SK-N-SH (cell line): Measurements from ENCODE around the gene PXMP2. TPM values are rescaled to one million over a fixed set of nuclear protein-coding genes. Genes with fewer than 3 reads are reported as not detected.

Experiments
- CTCF ChIA-PET: fragments of 300-600, 350-600 bp; formaldehyde crosslinking; extraction: SDS; loops from one replicate; lab custom pipeline; 2021; lab: Yijun Ruan, JAX
- POLR2A ChIA-PET: fragments of 350-600 bp; sonication (Branson Sonifier 250); formaldehyde crosslinking; extraction: SDS; loops from one replicate; lab custom pipeline; 2020; ENCODE audit warnings: antibody characterized with exemption, inconsistent platforms; lab: Yijun Ruan, JAX
- DNase-seq: peaks from one replicate; pipeline ENCODE4 v3.0.0; 2012
- H2AFZ ChIP-seq: fragments of 200-600 bp; sonication (generic); 2 replicates; pipeline ENCODE4 v1.8.1; 2016; ENCODE audit warnings: antibody characterized with exemption, mild to moderate bottlenecking, low read depth
- H3F3A ChIP-seq: fragments of 200-600 bp; sonication (generic); replicated peaks from 2 replicates; pipeline ENCODE3; 2016; ENCODE audit warnings: antibody characterized with exemption, mild to moderate bottlenecking; ENCODE audit not compliant: insufficient read depth
- H3K27ac ChIP-seq, 2 experiments: fragments of 200-500 bp in 1 of 2; fragments of 200-600 bp in 1 of 2; sonication (Bioruptor generic) in 1 of 2; sonication (generic), shearing (Covaris generic) in 1 of 2; 2 replicates each; pipeline versions ENCODE4 v1.5.1 to v1.6.1; 2014 to 2016; ENCODE audit warnings: low read depth in 2 of 2, inconsistent platforms in 1 of 2, low read length in 1 of 2, mild to moderate bottlenecking in 1 of 2, mixed read lengths in 1 of 2
- H3K27me3 ChIP-seq: fragments of 200-600 bp; sonication (generic), shearing (Covaris generic); 2 replicates; pipeline ENCODE4 v1.6.1; 2016; ENCODE audit warnings: mixed run types; ENCODE audit not compliant: insufficient read depth
- H3K36me3 ChIP-seq, 2 experiments: fragments of 200-500 bp in 1 of 2; fragments of 200-600 bp in 1 of 2; sonication (Bioruptor generic) in 1 of 2; sonication (generic) in 1 of 2; replicated peaks in 1 of 2; 2 replicates each; pipeline versions ENCODE3 to v1.5.1; 2014 to 2016; ENCODE audit warnings: low read length in 1 of 2, mild to moderate bottlenecking in 1 of 2; ENCODE audit not compliant: insufficient read depth in 2 of 2, control insufficient read depth in 1 of 2
- H3K4me1 ChIP-seq, 2 experiments: fragments of 200-500 bp in 1 of 2; fragments of 200-600 bp in 1 of 2; sonication (Bioruptor generic) in 1 of 2; sonication (generic), shearing (Covaris generic) in 1 of 2; 2 replicates each; pipeline versions ENCODE4 v1.5.1 to v1.6.1; 2014 to 2016; ENCODE audit warnings: low read depth in 1 of 2, low read length in 1 of 2, mixed run types in 1 of 2; ENCODE audit not compliant: insufficient read depth in 2 of 2, control insufficient read depth in 1 of 2
- H3K4me2 ChIP-seq: fragments of 200-600 bp; sonication (generic), shearing (Covaris generic); 2 replicates; pipeline ENCODE4 v1.6.1; 2017; ENCODE audit warnings: mixed run types
- H3K4me3 ChIP-seq, 2 experiments: fragments of 200-500 bp in 1 of 2; fragments of 200-600 bp in 1 of 2; sonication (Bioruptor generic) in 1 of 2; sonication (generic), shearing (Covaris generic) in 1 of 2; 2 replicates each; pipeline versions ENCODE4 v1.5.1 to v1.8.1; 2014 to 2016; ENCODE audit warnings: low read depth in 2 of 2, inconsistent platforms in 1 of 2, low read length in 1 of 2, mild to moderate bottlenecking in 1 of 2, mixed read lengths in 1 of 2, moderate library complexity in 1 of 2
- H3K79me2 ChIP-seq: fragments of 200-600 bp; sonication (generic); 2 replicates; pipeline ENCODE4 v1.8.1; 2017; ENCODE audit warnings: mild to moderate bottlenecking; ENCODE audit not compliant: insufficient read depth
- H3K9ac ChIP-seq: fragments of 200-600 bp; sonication (generic); 2 replicates; pipeline ENCODE4 v1.6.1; 2017; ENCODE audit warnings: mixed run types
- H3K9me2 ChIP-seq: fragments of 200-600 bp; sonication (generic); 2 replicates; pipeline ENCODE4 v1.6.1; 2017; ENCODE audit warnings: mixed run types
- H3K9me3 ChIP-seq: fragments of 200-600 bp; sonication (generic); 2 replicates; pipeline ENCODE4 v1.6.1; 2017; ENCODE audit warnings: mixed run types, mild to moderate bottlenecking, moderate library complexity
- H4K20me1 ChIP-seq: fragments of 200-600 bp; sonication (generic); 2 replicates; pipeline ENCODE4 v1.6.1; 2017; ENCODE audit warnings: mild to moderate bottlenecking, mixed run types; ENCODE audit not compliant: insufficient read depth
- FOXM1 ChIP-seq: IDR thresholded peaks from 2 replicates; pipeline ENCODE4 v1.4.0; 2012; ENCODE audit warnings: low read depth, mild to moderate bottlenecking
- GATA2 ChIP-seq: sonication (generic); formaldehyde crosslinking; IDR thresholded peaks from 2 replicates; pipeline ENCODE4 v1.5.0; 2020; ENCODE audit warnings: mild to moderate bottlenecking, missing genetic modification reagents
- IRF3 ChIP-seq: fragments of 150-350 bp; IDR thresholded peaks from 2 replicates; pipeline ENCODE4 v1.6.1; 2016; ENCODE audit warnings: mild to moderate bottlenecking, low read depth, low read length
- MXI1 ChIP-seq: IDR thresholded peaks from 2 replicates; pipeline ENCODE4 v1.6.1; 2012; ENCODE audit warnings: mild to moderate bottlenecking, low read depth, low read length, improper control_type of control experiment
- REST ChIP-seq: IDR thresholded peaks from 2 replicates; pipeline ENCODE4 v1.6.1; 2012; ENCODE audit warnings: mild to moderate bottlenecking, low read depth, low read length, moderate library complexity
- RFX5 ChIP-seq: IDR thresholded peaks from 2 replicates; pipeline ENCODE4 v1.6.1; 2012; ENCODE audit warnings: mild to moderate bottlenecking, improper control_type of control experiment, low read length
- TAF1 ChIP-seq: IDR thresholded peaks from 2 replicates; pipeline ENCODE4 v1.6.1; 2012; ENCODE audit warnings: low read depth, mild to moderate bottlenecking, low read length, moderate library complexity, borderline replicate concordance
- TCF12 ChIP-seq: IDR thresholded peaks from 2 replicates; pipeline ENCODE4 v1.4.0; 2012
- USF1 ChIP-seq: IDR thresholded peaks from 2 replicates; pipeline ENCODE4 v1.4.0; 2012; ENCODE audit warnings: low read depth, borderline replicate concordance
- YY1 ChIP-seq: IDR thresholded peaks from 2 replicates; pipeline ENCODE4 v1.4.0; 2012; ENCODE audit warnings: low read depth, mild to moderate bottlenecking
- ZBTB33 ChIP-seq: IDR thresholded peaks from 2 replicates; pipeline ENCODE4 v1.4.0; 2012; ENCODE audit warnings: low read depth, borderline replicate concordance
- WGBS: methylation state at CpG from one replicate; pipeline ENCODE4 v1.1.6; 2017; ENCODE audit warnings: low lambda C conversion rate; 5-methylcytosine and 5-hydroxymethylcytosine counted together
- polyA plus RNA-seq, 3 experiments: library from polyadenylated mRNA; depleted of rRNA; stranded (reverse); fragments of >200 nt; gene quantifications; 2 replicates each; pipeline ENCODE4 v1.2.3, GENCODE V29; 2012

The PXMP2 gene
- polyA plus RNA-seq, 1 of the 3 experiments (the other 2 are of a cell fraction), result 35.8 TPM

GRCh38 chr12:132735496-132735895 lies 48.1 kb downstream of the PXMP2 start:
- Histone ChIP-seq H3K4me1 (peaks cover 0 to 4% of the 10 kb centered on the region in 2 experiments; a peak in 1 of 4 replicates), H4K20me1 (peaks cover 9% of the 10 kb centered on the region; the same call in 1 of the 2 replicates), H2AFZ (no peak overlapping the region), H3K9me2 (no peaks in the 10 kb centered on the region), H3K4me2 (no peak overlapping the region), H3K79me2 (peaks cover 18% of the 10 kb centered on the region; the same call in 1 of the 2 replicates), H3F3A (peaks cover 19% of the 10 kb centered on the region), H3K27me3 (no peaks in the 10 kb centered on the region), H3K36me3 (peaks cover 53 to 71% of the 10 kb centered on the region in 2 experiments), H3K27ac (no peak overlapping the region), H3K9me3 (no peaks in the 10 kb centered on the region), H3K4me3 (no peak overlapping the region), H3K9ac (no peak overlapping the region)
- no peak for DNase-seq
- TF ChIP-seq GATA2 (CRISPR knock-in tag) (no peak), RFX5 (no peak), USF1 (no peak), FOXM1 (no peak), TAF1 (no peak), ZBTB33 (no peak)
- CTCF ChIA-PET, result interaction anchor here (0.5 to 1.6 kb wide), 2 partner anchors 12 to 32 kb away, joined by 3 read pairs; no protein-coding TSS in a partner anchor
- WGBS, result 94% methylated on average over 20 of the region's 20 CpGs
- POLR2A ChIA-PET, result no interaction called here

- Histone ChIP-seq H3K4me2 (no peak overlapping the region), H3F3A (peaks cover 19% of the 10 kb centered on the region), H2AFZ (no peak overlapping the region), H3K4me3 (no peak overlapping the region), H3K27ac (no peak overlapping the region; a peak in 1 of 4 replicates), H4K20me1 (peaks cover 4% of the 10 kb centered on the region; the same call in 1 of the 2 replicates), H3K79me2 (peaks cover 25% of the 10 kb centered on the region; the same call in 1 of the 2 replicates), H3K9me3 (no peaks in the 10 kb centered on the region), H3K4me1 (peaks cover 0 to 4% of the 10 kb centered on the region in 2 experiments; a peak in 1 of 4 replicates), H3K9me2 (no peaks in the 10 kb centered on the region), H3K9ac (no peak overlapping the region), H3K27me3 (no peaks in the 10 kb centered on the region), H3K36me3 (peaks cover 50 to 75% of the 10 kb centered on the region in 2 experiments)
- WGBS, result 91% methylated on average over 9 of the region's 12 CpGs
- DNase-seq, result no peak
- ChIA-PET POLR2A (no interaction called here), CTCF (interaction anchor here (1.6 kb wide), 1 partner anchor 11 kb away, joined by 3 read pairs; no protein-coding TSS in a partner anchor)
- no peak for TF ChIP-seq YY1
- TF ChIP-seq REST, result no peak
- TF ChIP-seq MXI1, result no peak
- no peak for TF ChIP-seq TCF12
- no peak for TF ChIP-seq IRF3
Observed at GRCh38 chr12:132736378-132736777, 49.0 kb downstream of the PXMP2 start.
